GM12892 (cell line): ENCODE results near the gene KAT2B.

Experiments
- DNase-seq: peaks from one replicate; pipeline ENCODE4 v3.0.0; 2011; ENCODE audit not compliant: insufficient read length
- FAIRE-seq: peaks from 2 replicates; lab custom pipeline; 2011; peaks lifted over from hg19 to GRCh38; lab: Jason Lieb, UNC
- POLR2A ChIP-seq: IDR thresholded peaks from 2 replicates; pipeline ENCODE4 v1.6.1; 2011; ENCODE audit warnings: low read depth, low read length, control low read depth
- POLR2AphosphoS5 ChIP-seq: IDR thresholded peaks from 2 replicates; pipeline ENCODE4 v1.6.1; 2011; ENCODE audit warnings: low read depth, low read length, control low read depth
- TAF1 ChIP-seq: IDR thresholded peaks from 2 replicates; pipeline ENCODE4 v1.6.1; 2011; ENCODE audit warnings: low read depth, mild to moderate bottlenecking, control low read depth, low read length, borderline replicate concordance

The KAT2B gene

GRCh38 chr3:20083253-20083652, 43.0 kb downstream of the KAT2B start:
- TF ChIP-seq POLR2A (no peak), TAF1 (no peak), POLR2AphosphoS5 (no peak)
- no peak for DNase-seq
- no peak for FAIRE-seq

GRCh38 chr3:20083953-20084352, 43.7 kb downstream of the KAT2B start:
- TF ChIP-seq POLR2A = no peak
- no peak for TF ChIP-seq POLR2AphosphoS5
- TF ChIP-seq TAF1 = no peak
- DNase-seq (no peak), FAIRE-seq (no peak)

GRCh38 chr3:20091331-20092047, 51.2 kb downstream of the KAT2B start:
- FAIRE-seq = no peak

GRCh38 chr3:20095470-20095869, 55.2 kb downstream of the KAT2B start:
- DNase-seq (no peak), FAIRE-seq (no peak)
- no peak for TF ChIP-seq TAF1
- TF ChIP-seq POLR2A = no peak
- TF ChIP-seq POLR2AphosphoS5 = no peak

More at GRCh38 chr3:20091331-20092047, 51.2 kb downstream of the KAT2B start:
- no peak for DNase-seq
- TF ChIP-seq POLR2A = no peak

GRCh38 chr3:20096135-20096685, 56.0 kb downstream of the KAT2B start:
- no peak for FAIRE-seq
- TF ChIP-seq POLR2A (no peak), POLR2AphosphoS5 (no peak), TAF1 (no peak)
- no peak for DNase-seq

- no peak for FAIRE-seq
- DNase-seq = no peak
- TF ChIP-seq POLR2A (no peak), TAF1 (no peak), POLR2AphosphoS5 (no peak)
Measured at GRCh38 chr3:20097015-20097414, 56.8 kb downstream of the KAT2B start.

GRCh38 chr3:20099060-20099459, 58.8 kb downstream of the KAT2B start:
- DNase-seq (no peak), FAIRE-seq (no peak)
- no peak for TF ChIP-seq POLR2AphosphoS5

- no peak for TF ChIP-seq POLR2A
- no peak for DNase-seq
- no peak for FAIRE-seq
Measured at GRCh38 chr3:20100151-20100550, 59.9 kb downstream of the KAT2B start.

- FAIRE-seq = no peak
- no peak for DNase-seq
- TF ChIP-seq TAF1 (no peak), POLR2A (no peak), POLR2AphosphoS5 (no peak)
Measured at GRCh38 chr3:20101041-20101440, 60.8 kb downstream of the KAT2B start.

GRCh38 chr3:20103731-20104130, 63.5 kb downstream of the KAT2B start:
- TF ChIP-seq POLR2A = no peak
- no peak for TF ChIP-seq TAF1
- TF ChIP-seq POLR2AphosphoS5 = no peak

GRCh38 chr3:20104167-20104661, 64.0 kb downstream of the KAT2B start:
- no peak for TF ChIP-seq POLR2AphosphoS5
- no peak for FAIRE-seq

More at GRCh38 chr3:20103731-20104130, 63.5 kb downstream of the KAT2B start:
- no peak for DNase-seq
- FAIRE-seq = no peak

GRCh38 chr3:20105513-20106280, 65.5 kb downstream of the KAT2B start:
- TF ChIP-seq TAF1 (no peak), POLR2AphosphoS5 (no peak), POLR2A (no peak)
- DNase-seq (no peak), FAIRE-seq (no peak)

More at GRCh38 chr3:20104167-20104661, 64.0 kb downstream of the KAT2B start:
- no peak for DNase-seq
